ENCODE measurements around the gene GP5. TPM values are rescaled to one million over a fixed set of nuclear protein-coding genes. Genes with fewer than 3 reads are reported as not detected.

Gene GP5
- total RNA-seq, 1 donor from 2014 or later = not detected

DNA sequence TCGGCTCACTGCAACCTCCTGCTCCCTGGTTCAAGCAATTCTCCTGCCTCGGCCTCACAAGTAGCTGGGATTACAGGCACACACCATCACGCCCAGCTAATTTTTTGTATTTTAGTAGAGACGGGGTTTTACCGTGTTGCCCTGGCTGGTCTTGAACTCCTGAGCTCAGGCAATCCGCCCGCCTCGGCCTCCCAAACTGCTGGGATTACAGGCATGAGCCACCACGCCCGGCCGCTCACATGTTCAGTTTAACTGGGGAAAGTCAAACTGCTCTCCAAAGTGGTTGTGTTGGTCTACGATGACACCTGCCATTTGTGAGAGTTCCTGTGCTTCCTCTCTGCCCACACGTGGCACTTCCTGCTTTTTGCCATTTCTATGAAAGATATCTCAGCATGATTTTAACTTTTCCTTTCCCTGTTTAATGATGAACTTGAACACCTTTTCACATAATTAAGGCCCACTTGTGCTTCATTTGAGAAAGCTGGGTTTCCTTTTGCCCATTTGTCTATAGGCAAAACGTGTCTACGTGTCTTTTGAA is 877 bp upstream of the GP5 start:
- no peak overlapping the region for H3K4me3 ChIP-seq (ENCODE audit: low read depth, low read length)
- DNase-seq (ENCODE audit: low read depth) = no peak
- TF ChIP-seq, protein P1, sequence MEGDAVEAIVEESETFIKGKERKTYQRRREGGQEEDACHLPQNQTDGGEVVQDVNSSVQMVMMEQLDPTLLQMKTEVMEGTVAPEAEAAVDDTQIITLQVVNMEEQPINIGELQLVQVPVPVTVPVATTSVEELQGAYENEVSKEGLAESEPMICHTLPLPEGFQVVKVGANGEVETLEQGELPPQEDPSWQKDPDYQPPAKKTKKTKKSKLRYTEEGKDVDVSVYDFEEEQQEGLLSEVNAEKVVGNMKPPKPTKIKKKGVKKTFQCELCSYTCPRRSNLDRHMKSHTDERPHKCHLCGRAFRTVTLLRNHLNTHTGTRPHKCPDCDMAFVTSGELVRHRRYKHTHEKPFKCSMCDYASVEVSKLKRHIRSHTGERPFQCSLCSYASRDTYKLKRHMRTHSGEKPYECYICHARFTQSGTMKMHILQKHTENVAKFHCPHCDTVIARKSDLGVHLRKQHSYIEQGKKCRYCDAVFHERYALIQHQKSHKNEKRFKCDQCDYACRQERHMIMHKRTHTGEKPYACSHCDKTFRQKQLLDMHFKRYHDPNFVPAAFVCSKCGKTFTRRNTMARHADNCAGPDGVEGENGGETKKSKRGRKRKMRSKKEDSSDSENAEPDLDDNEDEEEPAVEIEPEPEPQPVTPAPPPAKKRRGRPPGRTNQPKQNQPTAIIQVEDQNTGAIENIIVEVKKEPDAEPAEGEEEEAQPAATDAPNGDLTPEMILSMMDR (conservative IDR thresholded peaks at IDR 0.05; ENCODE audit: low read depth, low read length) = no peak

DNA sequence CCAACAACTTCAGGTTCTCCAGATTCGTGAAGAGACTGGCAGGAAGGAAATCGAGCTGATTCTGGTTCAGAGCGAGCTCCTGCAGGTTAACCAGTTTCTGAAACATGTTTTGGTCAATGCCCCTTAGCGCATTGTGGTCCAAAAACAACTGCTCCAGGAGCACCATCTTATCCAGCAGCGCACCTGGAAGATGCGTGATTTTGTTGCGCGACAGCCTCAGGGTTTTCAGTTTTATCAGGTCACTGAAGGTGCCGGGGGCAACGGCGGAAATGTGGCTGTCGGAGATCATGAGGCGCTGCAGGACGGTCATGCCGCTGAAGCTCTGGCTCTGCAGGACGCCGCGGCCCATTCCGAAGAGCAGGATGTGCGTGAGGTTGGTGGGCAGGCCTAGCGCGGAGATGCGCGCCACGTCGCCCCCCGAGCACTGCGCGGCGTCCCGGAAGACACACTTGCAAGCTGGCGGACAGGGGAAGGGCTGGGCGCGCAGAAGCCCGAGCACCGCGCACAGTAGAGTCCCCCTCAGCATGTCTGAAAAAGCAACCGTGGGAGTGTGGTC is 1.2 kb downstream of the GP5 start:
- DNase-seq (ENCODE audit: low read depth) = no peak
- no peak overlapping the region for H3K4me3 ChIP-seq (ENCODE audit: low read depth, low read length)
- TF ChIP-seq, protein P1 (conservative IDR thresholded peaks at IDR 0.05; ENCODE audit: low read depth, low read length) = no peak

DNA sequence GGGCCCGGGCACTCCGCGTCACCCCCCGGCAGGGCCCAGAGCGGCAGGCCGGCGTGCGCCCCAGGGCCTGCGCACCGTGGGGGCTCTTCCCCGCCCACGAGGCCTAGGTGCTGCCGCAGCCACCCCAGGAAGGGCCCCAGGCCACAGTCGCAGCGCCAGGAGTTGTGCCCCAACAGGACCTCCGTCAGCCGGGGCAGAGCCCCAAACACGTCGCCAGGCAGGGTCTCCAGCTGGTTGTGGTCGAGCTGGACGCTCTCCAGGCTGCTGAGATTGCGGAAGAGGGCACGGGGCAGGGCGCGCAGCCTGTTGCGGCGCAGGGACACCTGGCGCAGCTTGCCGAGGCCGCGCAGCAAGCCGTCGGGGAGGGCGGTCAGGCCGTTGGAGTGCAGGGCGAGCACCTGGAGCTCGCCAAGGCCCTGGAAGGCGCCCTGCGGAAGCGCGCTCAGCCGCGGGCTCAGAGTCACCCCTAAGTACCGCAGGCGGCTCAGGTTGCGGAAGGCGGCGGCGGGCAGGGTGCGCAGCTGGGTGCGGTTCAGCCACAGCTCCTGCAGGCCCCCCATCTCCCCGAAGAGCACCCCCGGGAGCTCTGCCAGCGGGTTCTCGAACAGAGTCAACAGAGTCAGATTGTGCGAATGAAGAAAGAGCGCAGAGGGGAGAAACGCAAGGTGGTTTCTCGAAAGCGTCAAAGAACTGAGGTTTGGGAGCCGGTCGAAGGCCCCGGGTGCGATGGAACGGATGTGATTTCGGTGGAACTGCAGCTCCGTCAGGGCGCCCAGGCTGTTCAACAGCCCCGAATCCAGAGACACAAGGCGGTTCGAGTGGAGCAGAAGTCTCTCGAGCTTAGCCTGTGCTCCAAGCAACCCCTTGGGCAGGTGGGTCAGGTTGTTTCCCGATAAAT is 2.0 kb downstream of the GP5 start:
- DNase-seq (ENCODE audit: low read depth) = no peak

DNA sequence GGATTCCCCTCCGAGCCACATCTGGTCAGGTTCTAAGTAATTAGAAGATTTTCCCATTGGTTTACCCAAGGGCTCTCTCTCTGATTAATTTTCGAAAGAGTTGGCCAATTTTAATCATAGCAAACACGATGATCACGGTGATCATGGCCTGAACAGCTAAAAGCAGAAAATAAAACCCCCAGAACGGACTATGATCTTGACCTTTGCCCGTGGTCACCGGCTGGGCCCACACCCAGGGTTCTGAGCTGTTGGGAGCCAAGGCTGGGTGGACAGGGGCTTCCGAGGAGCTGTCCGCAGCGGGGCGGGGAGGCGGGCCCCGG is 2.6 kb downstream of the GP5 start:
- no peak for DNase-seq (ENCODE audit: low read depth)
- TF ChIP-seq, protein P1 (conservative IDR thresholded peaks at IDR 0.05; ENCODE audit: low read depth, low read length) = no peak
- H3K4me3 ChIP-seq (ENCODE audit: low read depth, low read length) = peak overlapping the region; percentile 32

More for the DNA sequence above, 2.0 kb downstream of the GP5 start:
- TF ChIP-seq, protein P1 (conservative IDR thresholded peaks at IDR 0.05; ENCODE audit: low read depth, low read length) = no peak
- no peak overlapping the region for H3K4me3 ChIP-seq (ENCODE audit: low read depth, low read length)

DNA sequence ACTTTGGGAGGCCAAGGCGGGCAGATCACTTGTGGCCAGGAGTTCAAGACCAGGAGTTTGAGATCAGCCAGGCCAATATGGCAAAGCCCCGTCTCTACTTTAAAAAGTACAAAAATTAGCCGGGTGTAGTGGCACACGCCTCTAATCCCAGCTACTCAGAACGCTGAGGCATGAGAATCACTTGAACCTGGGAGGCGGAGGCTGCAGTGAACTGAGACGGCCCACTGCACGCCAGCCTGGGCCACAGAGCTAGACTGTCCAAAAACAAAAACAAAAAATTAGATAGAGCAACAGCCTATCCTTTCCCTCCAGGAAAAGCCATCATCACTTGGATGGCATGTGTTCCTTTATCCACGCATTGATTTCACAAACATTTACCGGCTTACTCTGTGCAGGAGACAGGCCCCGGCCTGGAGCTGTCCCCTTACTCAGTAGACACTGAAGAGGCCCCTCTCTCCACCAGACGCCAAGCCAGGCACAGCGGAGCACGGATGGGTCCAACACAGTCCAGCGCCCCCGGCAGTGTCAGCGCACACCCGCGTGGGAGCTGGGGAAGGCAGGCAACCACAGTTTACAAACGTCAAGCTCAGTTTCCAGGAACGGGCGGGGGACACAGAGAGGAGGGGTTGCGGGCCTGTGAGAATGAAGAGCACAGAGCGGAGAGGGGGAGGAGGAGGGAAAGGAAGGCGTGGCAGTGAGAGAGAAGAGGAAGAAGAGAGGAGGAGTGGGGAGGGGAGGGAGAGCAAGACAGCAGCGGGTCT is 3.1 kb downstream of the GP5 start:
- peak overlapping the region; percentile 32 for H3K4me3 ChIP-seq (ENCODE audit: low read depth, low read length)
- no peak for DNase-seq (ENCODE audit: low read depth)
- TF ChIP-seq, protein P1 (conservative IDR thresholded peaks at IDR 0.05; ENCODE audit: low read depth, low read length) = no peak

DNA sequence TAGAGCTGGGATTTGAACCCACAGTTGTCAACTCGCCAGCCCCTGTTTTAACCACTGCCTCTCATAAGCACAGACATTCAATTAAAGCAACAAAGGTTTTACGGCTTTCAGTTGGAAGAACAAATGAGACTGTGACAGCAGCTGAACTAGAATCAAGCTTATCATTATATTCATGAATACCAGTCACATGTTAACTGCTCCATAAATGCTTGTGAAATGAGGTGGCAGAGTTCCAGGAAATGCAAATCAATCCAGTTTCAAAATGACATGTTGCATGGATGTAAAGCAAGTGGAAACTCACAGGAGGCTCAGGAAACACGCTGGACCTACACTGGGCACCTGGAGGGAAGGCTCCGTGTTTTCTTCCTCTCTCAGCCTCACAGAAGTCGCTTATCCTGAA is 3.9 kb downstream of the GP5 start:
- no peak overlapping the region for H3K4me3 ChIP-seq (ENCODE audit: low read depth, low read length)
- TF ChIP-seq, protein P1 (conservative IDR thresholded peaks at IDR 0.05; ENCODE audit: low read depth, low read length) = no peak
- DNase-seq (ENCODE audit: low read depth) = no peak

Measured in epithelial cell of proximal tubule (primary cell).